ENCODE measurements around the gene LGALS16.
"Not testable (repeated sequence)": the region's sequence is repeated elsewhere in the genome, so short reads cannot be mapped to it uniquely, and the experiment has no call there.

Gene LGALS16

GRCh38 chr19:39681416-39681815 lies 25.7 kb downstream of the LGALS16 start:
- Histone ChIP-seq H2AFZ (ENCODE audit: low read depth, low read length) (no peak overlapping the region), H3K4me1 (ENCODE audit: insufficient read depth, low read length) (no peaks in the 10 kb centered on the region), H3K36me3 (ENCODE audit: insufficient read depth, low read length) (no peaks in the 10 kb centered on the region), H3K27me3 (ENCODE audit: insufficient read depth, low read length) (peaks cover 13% of the 10 kb centered on the region), H3K4me3 (ENCODE audit: low read length) (no peak overlapping the region), H3K9me3 (ENCODE audit: low read length) (no peaks in the 10 kb centered on the region)

GRCh38 chr19:39684267-39684666 lies 28.6 kb downstream of the LGALS16 start:
- Histone ChIP-seq H3K27me3 (ENCODE audit: insufficient read depth, low read length) (peaks cover 11% of the 10 kb centered on the region), H3K9me3 (ENCODE audit: low read length) (no peaks in the 10 kb centered on the region), H3K4me1 (ENCODE audit: insufficient read depth, low read length) (no peaks in the 10 kb centered on the region), H3K36me3 (ENCODE audit: insufficient read depth, low read length) (no peaks in the 10 kb centered on the region), H2AFZ (ENCODE audit: low read depth, low read length) (no peak overlapping the region), H3K4me3 (ENCODE audit: low read length) (no peak overlapping the region)

- Histone ChIP-seq H2AFZ (ENCODE audit: low read depth, low read length) (no peak overlapping the region), H3K9me3 (ENCODE audit: low read length) (peaks cover 2% of the 10 kb centered on the region), H3K27me3 (ENCODE audit: insufficient read depth, low read length) (peaks cover 8% of the 10 kb centered on the region), H3K4me1 (ENCODE audit: insufficient read depth, low read length) (no peaks in the 10 kb centered on the region), H3K4me3 (ENCODE audit: low read length) (no peak overlapping the region), H3K36me3 (ENCODE audit: insufficient read depth, low read length) (no peaks in the 10 kb centered on the region)
These were observed 31.0 kb downstream of the LGALS16 start for GRCh38 chr19:39686739-39687138.

GRCh38 chr19:39688637-39689036 lies 32.9 kb downstream of the LGALS16 start:
- H3K36me3 ChIP-seq (ENCODE audit: insufficient read depth, low read length), result not testable (repeated sequence)

GRCh38 chr19:39692166-39692565 lies 36.5 kb downstream of the LGALS16 start:
- no peak overlapping the region for H3K4me3 ChIP-seq (ENCODE audit: low read length)
- H2AFZ ChIP-seq (ENCODE audit: low read depth, low read length), result no peak overlapping the region
- H3K9me3 ChIP-seq (ENCODE audit: low read length), result peaks cover 2% of the 10 kb centered on the region
- H3K4me1 ChIP-seq (ENCODE audit: insufficient read depth, low read length), result no peaks in the 10 kb centered on the region
- no peaks in the 10 kb centered on the region for H3K27me3 ChIP-seq (ENCODE audit: insufficient read depth, low read length)
- no peaks in the 10 kb centered on the region for H3K36me3 ChIP-seq (ENCODE audit: insufficient read depth, low read length)

More at GRCh38 chr19:39688637-39689036, 32.9 kb downstream of the LGALS16 start:
- H3K4me1 ChIP-seq (ENCODE audit: insufficient read depth, low read length); H3K9me3 ChIP-seq (ENCODE audit: low read length); H3K27me3 ChIP-seq (ENCODE audit: insufficient read depth, low read length); H3K4me3 ChIP-seq (ENCODE audit: low read length); H2AFZ ChIP-seq (ENCODE audit: low read depth, low read length): not testable (repeated sequence)

- H3K4me3 ChIP-seq (ENCODE audit: low read length), result no peak overlapping the region
- H3K4me1 ChIP-seq (ENCODE audit: insufficient read depth, low read length), result no peaks in the 10 kb centered on the region
- H3K36me3 ChIP-seq (ENCODE audit: insufficient read depth, low read length), result no peaks in the 10 kb centered on the region
- H3K27me3 ChIP-seq (ENCODE audit: insufficient read depth, low read length), result peaks cover 2% of the 10 kb centered on the region
- H2AFZ ChIP-seq (ENCODE audit: low read depth, low read length), result no peak overlapping the region
- H3K9me3 ChIP-seq (ENCODE audit: low read length), result peaks cover 2% of the 10 kb centered on the region
These were observed 37.1 kb downstream of the LGALS16 start for GRCh38 chr19:39692822-39693221.

GRCh38 chr19:39695759-39696158 lies 40.0 kb downstream of the LGALS16 start:
- H3K9me3 ChIP-seq (ENCODE audit: low read length), result no peaks in the 10 kb centered on the region
- peaks cover 2% of the 10 kb centered on the region for H3K27me3 ChIP-seq (ENCODE audit: insufficient read depth, low read length)
- H3K4me3 ChIP-seq (ENCODE audit: low read length), result no peak overlapping the region
- H2AFZ ChIP-seq (ENCODE audit: low read depth, low read length), result no peak overlapping the region
- H3K36me3 ChIP-seq (ENCODE audit: insufficient read depth, low read length), result no peaks in the 10 kb centered on the region
- no peaks in the 10 kb centered on the region for H3K4me1 ChIP-seq (ENCODE audit: insufficient read depth, low read length)

GRCh38 chr19:39696387-39696786 lies 40.7 kb downstream of the LGALS16 start:
- Histone ChIP-seq H3K4me3 (ENCODE audit: low read length) (no peak overlapping the region), H3K36me3 (ENCODE audit: insufficient read depth, low read length) (no peaks in the 10 kb centered on the region), H2AFZ (ENCODE audit: low read depth, low read length) (no peak overlapping the region), H3K4me1 (ENCODE audit: insufficient read depth, low read length) (no peaks in the 10 kb centered on the region), H3K27me3 (ENCODE audit: insufficient read depth, low read length) (peaks cover 2% of the 10 kb centered on the region), H3K9me3 (ENCODE audit: low read length) (no peaks in the 10 kb centered on the region)

GRCh38 chr19:39698535-39698934 lies 42.8 kb downstream of the LGALS16 start:
- Histone ChIP-seq H2AFZ (ENCODE audit: low read depth, low read length) (no peak overlapping the region), H3K4me1 (ENCODE audit: insufficient read depth, low read length) (no peaks in the 10 kb centered on the region), H3K4me3 (ENCODE audit: low read length) (no peak overlapping the region)

GRCh38 chr19:39701291-39701690 lies 45.6 kb downstream of the LGALS16 start:
- no peaks in the 10 kb centered on the region for H3K36me3 ChIP-seq (ENCODE audit: insufficient read depth, low read length)
- H3K4me1 ChIP-seq (ENCODE audit: insufficient read depth, low read length), result no peaks in the 10 kb centered on the region
- H3K4me3 ChIP-seq (ENCODE audit: low read length), result no peak overlapping the region
- H2AFZ ChIP-seq (ENCODE audit: low read depth, low read length), result no peak overlapping the region
- H3K9me3 ChIP-seq (ENCODE audit: low read length), result no peaks in the 10 kb centered on the region
- peaks cover 10% of the 10 kb centered on the region for H3K27me3 ChIP-seq (ENCODE audit: insufficient read depth, low read length)

More at GRCh38 chr19:39698535-39698934, 42.8 kb downstream of the LGALS16 start:
- Histone ChIP-seq H3K27me3 (ENCODE audit: insufficient read depth, low read length) (peaks cover 2% of the 10 kb centered on the region), H3K9me3 (ENCODE audit: low read length) (no peaks in the 10 kb centered on the region), H3K36me3 (ENCODE audit: insufficient read depth, low read length) (no peaks in the 10 kb centered on the region)

- H3K36me3 ChIP-seq (ENCODE audit: insufficient read depth, low read length), result no peaks in the 10 kb centered on the region
- H2AFZ ChIP-seq (ENCODE audit: low read depth, low read length), result no peak within 1 kb of the TSS
- peaks cover 24% of the 10 kb centered on the region for H3K27me3 ChIP-seq (ENCODE audit: insufficient read depth, low read length)
- no peaks in the 10 kb centered on the region for H3K4me1 ChIP-seq (ENCODE audit: insufficient read depth, low read length)
- H3K4me3 ChIP-seq (ENCODE audit: low read length), result no peak within 1 kb of the TSS
- no peaks in the 10 kb centered on the region for H3K9me3 ChIP-seq (ENCODE audit: low read length)
These were observed 48.7 kb downstream of the LGALS16 start, which contains the start of gene LGALS14 for GRCh38 chr19:39704181-39705044. Gene LGALS14, plus strand, starts transcription at chr19:39704481. Its CDS starts 48 bp downstream, at chr19:39704529.

GRCh38 chr19:39705578-39706188 lies 50.0 kb downstream of the LGALS16 start:
- Histone ChIP-seq H3K9me3 (ENCODE audit: low read length) (no peaks in the 10 kb centered on the region), H3K36me3 (ENCODE audit: insufficient read depth, low read length) (no peaks in the 10 kb centered on the region), H2AFZ (ENCODE audit: low read depth, low read length) (no peak overlapping the region), H3K4me1 (ENCODE audit: insufficient read depth, low read length) (no peaks in the 10 kb centered on the region), H3K4me3 (ENCODE audit: low read length) (no peak overlapping the region), H3K27me3 (ENCODE audit: insufficient read depth, low read length) (peaks cover 24% of the 10 kb centered on the region)

- Histone ChIP-seq H3K27me3 (ENCODE audit: insufficient read depth, low read length) (peaks cover 24% of the 10 kb centered on the region), H2AFZ (ENCODE audit: low read depth, low read length) (no peak overlapping the region), H3K9me3 (ENCODE audit: low read length) (no peaks in the 10 kb centered on the region)
These were observed 52.9 kb downstream of the LGALS16 start for GRCh38 chr19:39708594-39708993.

More at GRCh38 chr19:39708594-39708993, 52.9 kb downstream of the LGALS16 start:
- H3K36me3 ChIP-seq (ENCODE audit: insufficient read depth, low read length), result no peaks in the 10 kb centered on the region
- no peak overlapping the region for H3K4me3 ChIP-seq (ENCODE audit: low read length)
- no peaks in the 10 kb centered on the region for H3K4me1 ChIP-seq (ENCODE audit: insufficient read depth, low read length)
